ENCODE measurements around the gene TTC3.

Gene TTC3

GRCh38 chr21:37060296-37060695 lies 12.8 kb upstream of the TTC3 start:
- peak; percentile 87 for DNase-seq (ENCODE audit: low spot score)

DNA sequence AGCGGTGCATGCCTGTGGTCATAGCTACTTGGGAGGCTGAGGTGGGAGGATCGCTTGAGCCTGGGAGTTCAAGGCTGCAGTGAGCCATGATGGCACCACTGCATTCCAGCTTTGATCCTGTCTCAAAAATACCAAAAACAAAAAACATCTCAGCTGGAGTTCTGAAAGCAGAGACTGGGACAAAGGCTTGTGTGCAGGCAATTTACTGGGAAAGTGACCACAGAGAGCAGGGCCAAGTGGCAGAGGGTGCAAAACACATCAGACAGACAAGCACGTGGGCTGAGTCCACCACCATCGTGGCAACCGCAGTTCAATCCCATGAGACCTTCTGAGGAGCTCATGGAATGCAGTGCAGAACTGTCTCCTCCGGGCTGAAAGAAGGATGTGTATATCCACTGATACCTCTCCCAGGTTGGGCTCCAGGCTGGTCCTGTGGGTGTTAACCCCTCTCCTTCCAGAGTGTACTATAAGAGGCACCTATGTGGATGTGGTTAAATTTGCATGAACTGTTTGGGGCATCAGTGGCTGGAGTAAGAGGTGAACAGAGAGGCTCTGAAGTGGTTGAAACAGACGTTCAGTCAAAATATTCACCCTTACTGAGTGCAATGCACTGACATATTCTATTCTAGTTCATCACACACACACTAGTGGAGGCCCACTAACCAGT lies 11.0 kb upstream of the TTC3 start:
- no peak for DNase-seq (ENCODE audit: low spot score)

GRCh38 chr21:37062593-37062935 lies 10.5 kb upstream of the TTC3 start:
- DNase-seq (ENCODE audit: low spot score) = no peak

DNA sequence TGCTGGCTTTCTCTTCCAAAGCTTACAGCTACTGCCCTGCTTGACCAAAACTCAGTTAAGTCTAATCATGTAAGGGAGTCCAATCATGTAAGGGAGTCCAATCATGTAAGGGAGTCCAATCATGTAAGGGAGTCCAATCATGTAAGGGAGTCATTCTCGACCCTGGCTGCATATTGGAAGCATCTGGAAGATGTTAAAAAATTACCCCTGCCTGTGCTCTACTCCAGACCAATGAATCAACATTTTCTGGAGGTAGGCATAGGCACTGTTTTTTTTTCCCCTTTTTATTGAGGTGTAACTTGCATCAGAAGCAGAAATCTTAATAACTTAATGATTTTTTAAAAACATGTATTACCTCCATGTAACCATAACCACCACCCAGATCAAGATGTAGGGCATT lies 9.6 kb upstream of the TTC3 start:
- DNase-seq (ENCODE audit: low spot score) = no peak

- DNase-seq (ENCODE audit: low spot score) = no peak
Measured at GRCh38 chr21:37064841-37065240, 8.2 kb upstream of the TTC3 start.

GRCh38 chr21:37065561-37066177 lies 7.4 kb upstream of the TTC3 start:
- DNase-seq (ENCODE audit: low spot score) = no peak

GRCh38 chr21:37071561-37072273 lies 1.3 kb upstream of the TTC3 start:
- peak; percentile 51 for DNase-seq (ENCODE audit: low spot score)

DNA sequence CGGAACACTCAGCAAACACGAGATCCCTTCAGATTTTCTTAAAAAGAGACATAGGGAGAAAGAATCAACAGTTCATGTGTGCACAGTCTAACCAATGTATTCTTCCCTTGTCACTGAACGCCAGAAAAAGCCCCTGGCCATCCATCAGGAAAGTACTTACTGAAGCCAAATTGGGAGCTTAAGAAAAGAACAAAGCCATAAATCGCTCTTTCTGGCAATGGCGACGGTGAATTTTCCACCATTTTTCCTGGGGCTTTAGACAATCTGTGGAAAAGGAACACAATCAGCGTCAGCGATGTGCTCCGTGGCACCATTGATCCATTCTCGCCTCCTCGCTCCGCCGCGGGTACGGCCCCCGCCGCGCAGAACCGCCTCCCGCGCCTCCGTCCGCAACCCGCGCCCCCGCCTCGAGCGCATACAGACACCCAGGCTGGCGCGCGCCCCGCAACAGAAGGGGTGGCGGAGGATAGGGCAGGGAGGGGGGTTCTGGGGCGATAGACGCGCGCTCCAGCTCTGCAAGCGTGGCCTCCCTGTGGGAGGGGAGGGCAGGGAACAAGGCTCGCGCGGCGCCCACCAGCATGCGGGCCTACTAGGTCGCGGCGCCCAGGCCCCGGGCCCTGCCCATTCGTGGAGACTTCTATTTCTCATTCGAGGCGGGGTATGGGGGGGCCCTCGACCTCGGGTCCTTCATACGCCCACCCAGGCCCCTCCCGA lies 623 bp upstream of the TTC3 start:
- peak; percentile 82 for DNase-seq (ENCODE audit: low spot score)

DNA sequence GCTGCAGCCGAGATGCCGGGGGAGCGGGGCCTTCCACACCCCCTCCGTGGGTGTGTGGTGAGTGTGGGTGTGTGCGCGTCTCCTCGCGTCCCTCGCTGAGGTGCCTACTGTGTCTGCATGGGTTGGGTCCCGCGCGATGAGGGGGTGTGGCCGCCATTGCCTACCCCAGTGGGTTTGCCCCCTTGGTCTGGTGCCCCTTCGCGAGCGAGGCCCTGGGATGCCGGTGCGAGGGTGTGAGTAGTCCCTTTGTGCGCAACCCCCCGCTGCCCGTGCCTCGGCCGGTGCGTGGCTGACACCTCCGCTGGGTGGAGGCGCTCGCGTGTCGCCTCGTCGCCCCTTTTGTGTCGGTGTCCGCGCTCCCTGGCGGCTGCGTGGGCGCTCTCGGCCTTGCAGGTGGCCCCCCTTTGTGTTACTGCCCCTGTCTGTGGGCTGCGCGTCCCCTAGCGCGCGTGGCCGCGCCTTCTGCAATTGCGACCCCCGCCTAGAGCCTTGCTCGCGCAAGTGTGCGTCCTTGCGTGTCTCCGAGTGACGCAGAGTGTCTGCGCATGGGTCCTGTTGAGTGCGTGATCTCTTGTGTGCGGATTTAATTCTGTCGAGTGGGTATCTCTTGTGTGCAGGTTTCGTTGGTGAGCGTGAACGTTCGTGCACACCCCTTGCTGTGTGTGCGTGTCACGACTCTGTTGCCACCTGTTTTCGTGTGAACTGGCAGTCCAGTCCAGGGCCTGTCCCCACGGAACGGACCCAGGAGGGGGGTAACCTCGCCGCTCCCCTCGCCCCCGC lies 553 bp downstream of the TTC3 start:
- DNase-seq (ENCODE audit: low spot score) = peak; percentile 29

DNA sequence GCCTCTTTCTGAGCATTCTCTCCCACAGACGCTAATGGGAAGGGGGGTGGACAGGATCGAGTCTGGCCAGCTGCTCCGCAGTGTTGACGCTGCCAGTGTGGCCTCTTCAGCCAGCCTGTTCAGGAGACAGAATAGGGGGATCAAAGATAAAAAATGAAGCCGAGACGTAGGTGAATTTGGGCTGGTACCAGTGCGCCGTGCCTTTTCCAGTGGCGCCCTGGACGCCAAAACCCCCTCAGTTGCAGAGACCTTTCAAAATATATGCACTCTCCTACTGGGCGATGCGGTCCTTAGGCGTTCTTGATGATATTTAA lies 1.1 kb downstream of the TTC3 start:
- peak; percentile 12 for DNase-seq (ENCODE audit: low spot score)

DNA sequence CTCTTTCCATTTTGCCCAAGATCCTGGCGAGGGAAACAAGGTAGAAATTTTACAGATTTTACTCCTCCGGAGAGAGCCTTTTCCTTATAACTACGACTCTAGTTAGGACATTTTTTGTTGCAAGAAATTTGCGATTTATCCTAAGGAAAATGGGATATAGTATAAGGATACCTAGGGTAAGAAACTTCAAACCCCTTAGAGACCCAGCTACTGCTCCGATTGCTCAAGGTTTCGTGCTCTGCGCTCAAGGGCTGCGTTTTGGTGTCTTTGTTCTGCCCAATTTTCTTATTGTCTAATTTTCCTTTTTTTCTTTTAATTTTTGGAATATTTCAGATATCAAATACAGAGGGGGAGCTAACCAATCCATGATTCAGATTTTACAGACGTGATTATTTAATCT lies 1.5 kb downstream of the TTC3 start:
- no peak for DNase-seq (ENCODE audit: low spot score)

- DNase-seq (ENCODE audit: low spot score) = no peak
Measured at GRCh38 chr21:37075214-37075770, 2.2 kb downstream of the TTC3 start.

GRCh38 chr21:37076087-37076850 lies 3.2 kb downstream of the TTC3 start:
- no peak for DNase-seq (ENCODE audit: low spot score)

- no peak for DNase-seq (ENCODE audit: low spot score)
Measured at GRCh38 chr21:37077403-37077802, 4.3 kb downstream of the TTC3 start.

DNA sequence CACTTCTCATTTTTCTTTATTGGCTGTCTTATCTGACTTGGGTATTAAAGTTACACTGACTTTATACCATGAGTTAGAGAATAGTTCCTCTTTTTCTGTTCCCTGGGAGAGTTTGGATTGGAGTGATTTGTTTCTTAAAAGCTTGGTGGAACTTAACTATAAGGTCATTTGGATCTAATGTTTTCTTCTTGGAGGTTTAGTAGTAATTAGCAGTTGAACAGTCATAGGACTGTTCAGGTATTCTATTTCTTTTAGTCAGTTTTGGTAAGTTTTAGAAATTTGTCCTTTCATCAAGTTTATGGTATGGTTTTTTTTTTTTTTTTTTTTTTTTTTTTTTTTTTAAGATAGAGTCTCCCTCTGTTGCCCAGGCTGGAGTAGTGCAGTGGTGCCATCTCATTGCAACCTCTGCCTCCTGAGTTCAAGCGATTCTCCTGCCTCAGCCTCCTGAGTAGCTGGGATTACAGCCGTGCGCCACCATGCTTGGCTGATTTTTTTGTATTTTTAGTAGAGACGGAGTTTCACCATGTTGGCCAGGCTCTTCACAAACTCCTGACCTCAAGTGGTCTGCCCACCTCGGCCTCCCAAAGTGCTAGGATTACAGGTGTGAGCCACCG lies 6.3 kb downstream of the TTC3 start:
- no peak for DNase-seq (ENCODE audit: low spot score)

DNA sequence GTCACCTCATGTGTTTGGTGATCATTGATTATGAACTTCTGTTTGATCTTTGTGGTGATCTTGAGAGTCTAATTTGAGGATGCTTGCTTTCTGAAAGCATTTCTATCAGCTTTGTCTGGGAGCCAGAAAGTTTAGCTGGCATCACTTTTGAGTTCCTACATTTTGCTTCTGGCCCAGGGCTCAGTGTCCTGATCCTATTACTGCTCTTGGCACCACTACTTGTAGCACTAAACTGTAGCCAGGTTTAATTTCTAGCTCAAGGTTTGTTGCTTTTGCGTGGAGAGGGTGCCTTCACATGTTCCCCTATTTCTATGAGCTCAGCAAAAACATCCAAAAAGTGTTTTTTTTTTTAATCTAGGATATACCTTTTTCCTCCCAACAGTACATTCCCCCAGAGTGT lies 9.3 kb downstream of the TTC3 start:
- no peak for DNase-seq (ENCODE audit: low spot score)

- DNase-seq (ENCODE audit: low spot score) = no peak
Measured at GRCh38 chr21:37082856-37083528, 9.9 kb downstream of the TTC3 start.

DNA sequence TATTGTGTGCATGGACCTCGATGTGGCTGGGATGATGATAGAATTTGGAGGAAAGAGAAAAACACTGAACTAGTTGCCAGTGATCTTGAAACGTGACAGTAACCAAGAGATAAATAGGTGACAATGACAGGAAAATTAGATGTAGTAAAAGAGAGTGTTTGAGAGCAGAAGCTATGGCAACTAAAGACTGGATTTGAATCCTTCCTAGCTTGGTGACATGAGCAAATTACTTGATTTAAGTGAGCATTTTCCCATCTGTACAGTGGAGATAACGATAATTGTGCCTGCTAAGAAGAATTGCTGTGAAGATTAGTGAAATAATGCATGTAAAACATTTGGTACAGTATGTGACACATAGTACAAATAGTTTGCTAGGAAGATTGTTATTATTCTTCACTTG lies 12.7 kb downstream of the TTC3 start:
- no peak for DNase-seq (ENCODE audit: low spot score)

- peak; percentile 15 for DNase-seq (ENCODE audit: low spot score)
Measured at GRCh38 chr21:37087188-37087587, 14.1 kb downstream of the TTC3 start.

DNA sequence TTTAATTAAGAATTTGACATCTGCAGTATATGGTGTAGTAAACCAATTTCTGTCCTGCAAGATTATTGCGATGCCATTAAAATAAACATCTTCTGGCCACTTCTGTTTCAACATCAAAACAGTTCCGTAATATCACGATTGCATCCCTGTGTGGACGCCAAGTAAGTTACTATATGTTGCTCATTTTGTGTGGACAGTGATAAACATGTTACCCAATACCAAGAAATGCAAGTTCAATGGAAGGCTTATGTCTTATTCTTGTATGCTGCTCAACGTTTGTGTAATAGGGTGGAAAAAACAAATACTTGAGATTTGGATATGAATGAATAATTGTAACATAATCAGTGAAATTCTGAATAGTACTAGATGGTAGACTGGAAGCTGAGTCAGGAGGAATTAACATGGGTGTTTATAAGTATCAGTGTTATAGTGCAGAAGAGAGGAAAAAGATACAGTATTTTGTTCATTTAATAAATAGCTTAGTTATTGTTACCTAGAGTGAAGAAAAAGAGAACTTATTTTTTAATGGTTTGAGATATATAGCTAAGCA lies 15.2 kb downstream of the TTC3 start:
- DNase-seq (ENCODE audit: low spot score) = no peak
